ENCODE data around the gene COL13A1.
A peak's percentile ranks its signal among the peaks of the same experiment; 100 is the strongest.

Gene COL13A1

GRCh38 chr10:69870591-69870990 lies 68.9 kb downstream of the COL13A1 start:
- no peak for DNase-seq

GRCh38 chr10:69871074-69871473 lies 69.4 kb downstream of the COL13A1 start:
- no peak for DNase-seq

GRCh38 chr10:69872323-69872722 lies 70.6 kb downstream of the COL13A1 start:
- DNase-seq, result no peak

GRCh38 chr10:69873135-69873639 lies 71.5 kb downstream of the COL13A1 start:
- no peak for DNase-seq

- no peak for DNase-seq
Observed at GRCh38 chr10:69874449-69874848, 72.7 kb downstream of the COL13A1 start.

- DNase-seq, result no peak
Observed at GRCh38 chr10:69875856-69876255, 74.2 kb downstream of the COL13A1 start.

- DNase-seq, result no peak
Observed at GRCh38 chr10:69876286-69876685, 74.6 kb downstream of the COL13A1 start.

GRCh38 chr10:69876931-69877330 lies 75.2 kb downstream of the COL13A1 start:
- DNase-seq, result no peak

GRCh38 chr10:69878038-69878437 lies 76.3 kb downstream of the COL13A1 start:
- DNase-seq, result no peak

GRCh38 chr10:69878951-69879350 lies 77.2 kb downstream of the COL13A1 start:
- no peak for DNase-seq

- DNase-seq, result no peak
Observed at GRCh38 chr10:69879634-69880257, 78.0 kb downstream of the COL13A1 start.

- DNase-seq, result no peak
Observed at GRCh38 chr10:69880301-69881081, 78.8 kb downstream of the COL13A1 start.

GRCh38 chr10:69881202-69881601 lies 79.5 kb downstream of the COL13A1 start:
- DNase-seq, result no peak

- DNase-seq, result peak; percentile 58
Observed at GRCh38 chr10:69883310-69884023, 81.8 kb downstream of the COL13A1 start.

- DNase-seq, result no peak
Observed at GRCh38 chr10:69884024-69884367, 82.3 kb downstream of the COL13A1 start.

- no peak for DNase-seq
Observed at GRCh38 chr10:69884686-69885085, 83.0 kb downstream of the COL13A1 start.

GRCh38 chr10:69885379-69886013 lies 83.8 kb downstream of the COL13A1 start:
- DNase-seq, result no peak

- no peak for DNase-seq
Observed at GRCh38 chr10:69888882-69889584, 87.3 kb downstream of the COL13A1 start.

- no peak for DNase-seq
Observed at GRCh38 chr10:69890065-69890847, 88.5 kb downstream of the COL13A1 start.

GRCh38 chr10:69891057-69891617 lies 89.4 kb downstream of the COL13A1 start:
- no peak for DNase-seq

GRCh38 chr10:69892406-69892805 lies 90.7 kb downstream of the COL13A1 start:
- no peak for DNase-seq
